ENCODE measurements around the gene PTCHD1. TPM values are rescaled to one million over a fixed set of nuclear protein-coding genes. Genes with fewer than 3 reads are reported as not detected.

Gene PTCHD1
- polyA plus RNA-seq, 1 donor from 2014 or later: 10.0 TPM

GRCh38 chrX:23403849-23404248, 69.2 kb downstream of the PTCHD1 start:
- TF ChIP-seq SMC3 (conservative IDR thresholded peaks at IDR 0.05; ENCODE audit: poor library complexity) (no peak), EP300 (conservative IDR thresholded peaks at IDR 0.05; ENCODE audit: poor library complexity, severe bottlenecking) (no peak), CTCF (IDR thresholded peaks at IDR 0.05; ENCODE audit: poor library complexity, severe bottlenecking) (no peak), POLR2AphosphoS5 (IDR thresholded peaks at IDR 0.05) (no peak), MXI1 (conservative IDR thresholded peaks at IDR 0.05; ENCODE audit: poor library complexity, severe bottlenecking) (no peak), EZH2 (IDR thresholded peaks at IDR 0.05; ENCODE audit: borderline replicate concordance, insufficient read depth, low read length, poor library complexity, severe bottlenecking) (no peak), TAF1 (IDR thresholded peaks at IDR 0.05; ENCODE audit: low read depth) (no peak)
- Histone ChIP-seq H3K4me2 (ENCODE audit: low read length) (no peak overlapping the region), H3K9ac (ENCODE audit: low read length) (no peak overlapping the region), H3K4me3 (ENCODE audit: low read length) (no peak overlapping the region), H3K27me3 (ENCODE audit: insufficient read depth, low read depth, low read length) (no peaks in the 10 kb centered on the region), H3K9me2 (ENCODE audit: insufficient read depth, low read length) (no peaks in the 10 kb centered on the region), H3K79me2 (replicated peaks; ENCODE audit: insufficient read depth, low read length) (no peaks in the 10 kb centered on the region), H3K27ac (ENCODE audit: low read length) (no peak overlapping the region), H4K20me1 (ENCODE audit: insufficient read depth) (no peaks in the 10 kb centered on the region), H3K9me3 (ENCODE audit: low read length) (no peaks in the 10 kb centered on the region), H3F3A (ENCODE audit: insufficient read depth, low read length, poor library complexity, severe bottlenecking) (no peaks in the 10 kb centered on the region), H3K36me3 (ENCODE audit: insufficient read depth, low read length) (no peaks in the 10 kb centered on the region), H2AFZ (ENCODE audit: low read depth, low read length) (no peak overlapping the region)

GRCh38 chrX:23422912-23423311, 88.3 kb downstream of the PTCHD1 start:
- no peaks in the 10 kb centered on the region for H3K9me2 ChIP-seq (ENCODE audit: insufficient read depth, low read length)
- H3K27me3 ChIP-seq (ENCODE audit: insufficient read depth, low read depth, low read length): no peaks in the 10 kb centered on the region
- TF ChIP-seq CTCF (IDR thresholded peaks at IDR 0.05; ENCODE audit: poor library complexity, severe bottlenecking): no peak
- TF ChIP-seq EZH2 (IDR thresholded peaks at IDR 0.05; ENCODE audit: borderline replicate concordance, insufficient read depth, low read length, poor library complexity, severe bottlenecking): no peak
- no peak for TF ChIP-seq EP300 (conservative IDR thresholded peaks at IDR 0.05; ENCODE audit: poor library complexity, severe bottlenecking)
- TF ChIP-seq REST (IDR thresholded peaks at IDR 0.05; ENCODE audit: borderline replicate concordance): no peak
- TF ChIP-seq POLR2AphosphoS5 (IDR thresholded peaks at IDR 0.05): no peak
- no peak for TF ChIP-seq MXI1 (conservative IDR thresholded peaks at IDR 0.05; ENCODE audit: poor library complexity, severe bottlenecking)
- no peak for TF ChIP-seq RAD21 (conservative IDR thresholded peaks at IDR 0.05)
- no peak for TF ChIP-seq TAF1 (IDR thresholded peaks at IDR 0.05; ENCODE audit: low read depth)
- no peak for TF ChIP-seq SMC3 (conservative IDR thresholded peaks at IDR 0.05; ENCODE audit: poor library complexity)
- H3K27ac ChIP-seq (ENCODE audit: low read length): no peak overlapping the region
- H3K9me3 ChIP-seq (ENCODE audit: low read length): no peaks in the 10 kb centered on the region
- H3K36me3 ChIP-seq (ENCODE audit: insufficient read depth, low read length): no peaks in the 10 kb centered on the region
- no peak overlapping the region for H3K9ac ChIP-seq (ENCODE audit: low read length)
- no peak overlapping the region for H2AFZ ChIP-seq (ENCODE audit: low read depth, low read length)
- no peaks in the 10 kb centered on the region for H3F3A ChIP-seq (ENCODE audit: insufficient read depth, low read length, poor library complexity, severe bottlenecking)
- no peaks in the 10 kb centered on the region for H4K20me1 ChIP-seq (ENCODE audit: insufficient read depth)
- no peak overlapping the region for H3K4me2 ChIP-seq (ENCODE audit: low read length)
- H3K4me3 ChIP-seq (ENCODE audit: low read length): no peak overlapping the region
- H3K79me2 ChIP-seq (replicated peaks; ENCODE audit: insufficient read depth, low read length): no peaks in the 10 kb centered on the region
